Measurements from ENCODE around the gene LDLRAD4. TPM values are rescaled to one million over a fixed set of nuclear protein-coding genes. Genes with fewer than 3 reads are reported as not detected.

LDLRAD4 gene
- total and polyA plus RNA-seq, 9 of the 15 experiments (the other 6 are each of a cell fraction or from before 2014, with no cell fraction given): 0.01 TPM; not detected in 8

DNA sequence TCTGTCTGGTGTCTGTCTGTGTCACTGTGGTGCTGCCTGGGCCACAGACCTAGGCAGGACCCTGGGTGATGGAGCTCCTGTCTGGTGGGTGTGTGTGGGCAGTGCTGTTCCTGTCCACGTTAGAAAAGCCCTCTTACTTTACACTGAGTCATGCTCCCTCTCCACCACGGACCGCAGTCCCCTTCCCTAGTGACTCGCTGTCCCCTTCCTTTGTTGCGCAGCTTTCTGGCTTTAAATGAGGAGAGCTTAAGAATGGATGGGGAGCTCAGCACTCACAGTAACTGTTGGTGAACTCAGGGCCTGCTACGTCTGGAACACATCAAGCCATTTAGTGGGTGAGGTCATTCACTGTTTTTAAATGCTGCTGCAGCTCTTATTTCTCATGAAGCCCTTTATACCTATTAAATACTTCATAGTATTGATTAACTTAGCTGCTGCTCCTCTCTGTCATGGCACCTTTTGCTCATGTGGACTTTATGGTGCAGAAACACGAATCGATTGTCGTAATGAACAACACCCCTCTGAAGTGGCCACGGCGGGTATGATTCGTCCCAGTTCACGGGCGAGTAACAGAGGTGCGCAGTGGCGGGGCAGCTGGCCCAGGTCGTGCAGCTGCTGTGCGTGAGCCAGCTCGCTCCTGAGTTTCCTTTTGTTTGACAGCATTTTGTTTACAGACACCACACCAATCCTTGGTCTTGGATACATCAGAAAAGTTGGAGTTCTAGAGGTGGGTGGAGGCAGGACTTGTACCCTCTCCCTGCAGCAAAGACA, 100.4 kb downstream of the LDLRAD4 start:
- Histone ChIP-seq H3K4me1 (replicated peaks in 1 of 2; ENCODE audit: control insufficient read depth in 2 of 2, insufficient read depth in 2 of 2, low read length in 2 of 2) (no peaks in the 10 kb centered on the region), H3K9me1 (ENCODE audit: control insufficient read depth, insufficient read depth, low read length) (no peaks in the 10 kb centered on the region), H2AFZ (ENCODE audit: low read depth, low read length) (no peak overlapping the region), H3K9ac (ENCODE audit: insufficient read depth in 1 of 2, low read depth in 2 of 2, low read length in 2 of 2) (no peak overlapping the region), H3K4me2 (ENCODE audit: insufficient read depth, low read length) (no peak overlapping the region), H3K27me3 (ENCODE audit: control insufficient read depth in 2 of 2, insufficient read depth in 2 of 2, low read length in 2 of 2) (peaks cover 4 to 8% of the 10 kb centered on the region in 2 experiments; a peak in 3 of 5 replicates), H3K27ac (ENCODE audit: extremely low read depth, low read depth, low read length) (no peak overlapping the region), H4K20me1 (replicated peaks; ENCODE audit: control insufficient read depth, insufficient read depth, low read length) (no peaks in the 10 kb centered on the region), H3K36me3 (ENCODE audit: control insufficient read depth, insufficient read depth, low read length) (no peaks in the 10 kb centered on the region), H3K9me3 (replicated peaks; ENCODE audit: control insufficient read depth, insufficient read depth, low read depth, low read length) (no peaks in the 10 kb centered on the region; the same call in 1 of the 2 replicates), H3K4me3 (no peak overlapping the region), H3K79me2 (ENCODE audit: control insufficient read depth, insufficient read depth, low read length) (no peaks in the 10 kb centered on the region)
- ChIA-PET CTCF (ENCODE audit: low intra/inter-chr PET ratio) (no interaction called here), POLR2A (interaction anchor here (1.0 kb wide), 1 partner anchor 8 kb away, joined by 5 read pairs; no protein-coding TSS in a partner anchor)
- under 1% methylated on average over 18 of the region's 19 CpGs for WGBS (ENCODE audit: insufficient coverage, low coverage, missing lambda C conversion rate)
- in situ Hi-C loops (cut with MboI): loop anchor here (10.0 kb wide), 1 partner anchor 1736 kb away; no protein-coding TSS in a partner anchor
- no peak for DNase-seq (ENCODE audit: extremely low read depth in 1 of 4, low spot score in 3 of 4)
- TF ChIP-seq GATAD2A (IDR thresholded peaks at IDR 0.05) (no peak), NRF1 (conservative IDR thresholded peaks at IDR 0.05 in 1 of 2, IDR thresholded peaks at IDR 0.05 in 1 of 2) (no peak), NFRKB (IDR thresholded peaks at IDR 0.05; ENCODE audit: low read depth) (no peak), ZNF77 (CRISPR knock-in tag; IDR thresholded peaks at IDR 0.05) (no peak), ZNF140 (CRISPR knock-in tag; IDR thresholded peaks at IDR 0.05) (no peak), IFI16 (CRISPR knock-in tag; IDR thresholded peaks at IDR 0.05) (no peak), HDAC8 (tag; IDR thresholded peaks at IDR 0.05) (no peak), SMARCC2 (IDR thresholded peaks at IDR 0.05; ENCODE audit: low read depth) (no peak), SUPT5H (IDR thresholded peaks at IDR 0.05) (no peak), MAFK (IDR thresholded peaks at IDR 0.05; ENCODE audit: low read length) (no peak), MCM5 (IDR thresholded peaks at IDR 0.05; ENCODE audit: low read depth) (no peak), KAT2B (IDR thresholded peaks at IDR 0.05; ENCODE audit: low read depth, low read length) (no peak)
- TF ChIP-seq, protein P1, sequence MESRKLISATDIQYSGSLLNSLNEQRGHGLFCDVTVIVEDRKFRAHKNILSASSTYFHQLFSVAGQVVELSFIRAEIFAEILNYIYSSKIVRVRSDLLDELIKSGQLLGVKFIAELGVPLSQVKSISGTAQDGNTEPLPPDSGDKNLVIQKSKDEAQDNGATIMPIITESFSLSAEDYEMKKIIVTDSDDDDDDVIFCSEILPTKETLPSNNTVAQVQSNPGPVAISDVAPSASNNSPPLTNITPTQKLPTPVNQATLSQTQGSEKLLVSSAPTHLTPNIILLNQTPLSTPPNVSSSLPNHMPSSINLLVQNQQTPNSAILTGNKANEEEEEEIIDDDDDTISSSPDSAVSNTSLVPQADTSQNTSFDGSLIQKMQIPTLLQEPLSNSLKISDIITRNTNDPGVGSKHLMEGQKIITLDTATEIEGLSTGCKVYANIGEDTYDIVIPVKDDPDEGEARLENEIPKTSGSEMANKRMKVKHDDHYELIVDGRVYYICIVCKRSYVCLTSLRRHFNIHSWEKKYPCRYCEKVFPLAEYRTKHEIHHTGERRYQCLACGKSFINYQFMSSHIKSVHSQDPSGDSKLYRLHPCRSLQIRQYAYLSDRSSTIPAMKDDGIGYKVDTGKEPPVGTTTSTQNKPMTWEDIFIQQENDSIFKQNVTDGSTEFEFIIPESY (CRISPR knock-in tag; IDR thresholded peaks at IDR 0.05): no peak
- TF ChIP-seq, protein P2, sequence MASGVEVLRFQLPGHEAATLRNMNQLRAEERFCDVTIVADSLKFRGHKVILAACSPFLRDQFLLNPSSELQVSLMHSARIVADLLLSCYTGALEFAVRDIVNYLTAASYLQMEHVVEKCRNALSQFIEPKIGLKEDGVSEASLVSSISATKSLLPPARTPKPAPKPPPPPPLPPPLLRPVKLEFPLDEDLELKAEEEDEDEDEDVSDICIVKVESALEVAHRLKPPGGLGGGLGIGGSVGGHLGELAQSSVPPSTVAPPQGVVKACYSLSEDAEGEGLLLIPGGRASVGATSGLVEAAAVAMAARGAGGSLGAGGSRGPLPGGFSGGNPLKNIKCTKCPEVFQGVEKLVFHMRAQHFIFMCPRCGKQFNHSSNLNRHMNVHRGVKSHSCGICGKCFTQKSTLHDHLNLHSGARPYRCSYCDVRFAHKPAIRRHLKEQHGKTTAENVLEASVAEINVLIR (CRISPR knock-in tag; IDR thresholded peaks at IDR 0.05): no peak
- no TSS peak for BruUV-seq (replicated peaks)
- no peak for ATAC-seq
- FAIRE-seq: no peak
- intact Hi-C loops (cut with micrococcal nuclease): no loop called here

Data from K562 (cell line).